RWPE2 (cell line): Measurements from ENCODE around the gene CEP20.
"Not testable (repeated sequence)": the region's sequence is repeated elsewhere in the genome, so short reads cannot be mapped to it uniquely, and the experiment has no call there.

Experiments
- ATAC-seq: fragments of 200-7000 bp; cut with Tn5 transposase; 3 replicates; pipeline ENCODE4 v1.9.1; 2021; ENCODE audit warnings: low read depth
- DNase-seq: peaks from one replicate; pipeline ENCODE4 v3.0.0-alpha.2; 2020; ENCODE audit warnings: low spot score
- H3K27ac ChIP-seq: fragments of 450-650 bp; 2 replicates; pipeline ENCODE4 v1.5.1; 2017; ENCODE audit warnings: mild to moderate bottlenecking; ENCODE audit not compliant: poor library complexity, severe bottlenecking
- H3K27me3 ChIP-seq: fragments of 250-450 bp; sonication (Bioruptor Pico); 2 replicates; pipeline ENCODE4 v1.5.1; 2021; ENCODE audit warnings: mild to moderate bottlenecking, moderate library complexity; ENCODE audit not compliant: insufficient read depth, poor library complexity, severe bottlenecking
- H3K36me3 ChIP-seq: fragments of 250-450 bp; sonication (Bioruptor Pico); 2 replicates; pipeline ENCODE4 v1.5.1; 2020; ENCODE audit warnings: low read depth, mild to moderate bottlenecking, moderate library complexity
- H3K4me1 ChIP-seq: fragments of 250-450 bp; sonication (Bioruptor Pico); 2 replicates; pipeline ENCODE4 v1.5.1; 2021; ENCODE audit warnings: mild to moderate bottlenecking, moderate library complexity; ENCODE audit not compliant: insufficient read depth, poor library complexity, severe bottlenecking
- H3K4me3 ChIP-seq: fragments of 250-450 bp; sonication (Bioruptor Pico); 2 replicates; pipeline ENCODE4 v1.5.1; 2021; ENCODE audit warnings: mild to moderate bottlenecking, moderate library complexity; ENCODE audit not compliant: severe bottlenecking
- H3K9me3 ChIP-seq: fragments of 250-450 bp; sonication (Bioruptor Pico); 2 replicates; pipeline ENCODE4 v1.5.1; 2021; ENCODE audit warnings: mild to moderate bottlenecking, moderate library complexity; ENCODE audit not compliant: severe bottlenecking
- CTCF ChIP-seq: fragments of 450-650 bp; IDR thresholded peaks from one replicate; pipeline ENCODE4 v1.5.1; 2017; ENCODE audit warnings: mild to moderate bottlenecking, moderate library complexity; ENCODE audit not compliant: poor library complexity, severe bottlenecking

CEP20 gene

DNA sequence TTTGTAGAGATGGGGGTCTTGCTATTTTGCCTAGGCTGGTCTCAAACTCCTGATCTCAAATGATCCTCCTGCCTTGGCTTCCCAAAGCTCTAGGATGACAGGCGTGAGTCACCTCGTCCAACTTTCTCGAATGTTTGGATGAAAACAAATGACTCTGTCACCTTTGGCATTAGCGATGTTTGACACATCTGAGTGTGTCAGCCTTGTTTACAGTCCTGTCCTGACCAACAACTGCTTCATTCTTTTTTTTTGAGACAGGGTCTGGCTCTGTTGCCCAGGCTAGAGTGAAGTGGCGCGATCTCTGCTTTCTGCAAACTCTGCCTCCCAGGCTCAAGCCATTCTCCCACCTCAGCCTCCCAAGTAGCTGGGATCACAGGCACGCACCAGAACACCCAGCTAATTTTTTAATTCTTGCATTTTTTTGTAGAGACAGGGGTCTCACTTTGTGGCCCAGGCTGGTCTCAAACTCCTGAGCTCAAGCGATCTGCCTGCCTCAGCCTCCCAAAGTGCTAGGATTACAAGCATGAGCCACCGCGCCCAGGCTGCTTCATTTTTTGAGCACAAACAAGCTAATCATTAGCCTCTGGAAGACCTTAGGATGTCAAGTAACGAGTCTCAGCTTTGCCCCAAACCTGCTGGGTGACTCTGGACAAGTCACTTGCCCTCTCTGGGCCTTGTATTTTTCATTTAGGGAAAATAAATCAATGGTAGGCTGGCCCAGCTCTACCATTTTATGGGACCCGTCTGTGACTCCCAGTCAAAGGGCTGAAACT is 39.0 kb downstream of the CEP20 start:
- Histone ChIP-seq H3K36me3 (no peaks in the 10 kb centered on the region), H3K9me3 (no peaks in the 10 kb centered on the region), H3K27me3 (peaks cover 2% of the 10 kb centered on the region), H3K4me3 (no peak overlapping the region), H3K4me1 (no peaks in the 10 kb centered on the region), H3K27ac (no peak overlapping the region)
- TF ChIP-seq CTCF, result no peak
- ATAC-seq, result no peak
- DNase-seq, result no peak

DNA sequence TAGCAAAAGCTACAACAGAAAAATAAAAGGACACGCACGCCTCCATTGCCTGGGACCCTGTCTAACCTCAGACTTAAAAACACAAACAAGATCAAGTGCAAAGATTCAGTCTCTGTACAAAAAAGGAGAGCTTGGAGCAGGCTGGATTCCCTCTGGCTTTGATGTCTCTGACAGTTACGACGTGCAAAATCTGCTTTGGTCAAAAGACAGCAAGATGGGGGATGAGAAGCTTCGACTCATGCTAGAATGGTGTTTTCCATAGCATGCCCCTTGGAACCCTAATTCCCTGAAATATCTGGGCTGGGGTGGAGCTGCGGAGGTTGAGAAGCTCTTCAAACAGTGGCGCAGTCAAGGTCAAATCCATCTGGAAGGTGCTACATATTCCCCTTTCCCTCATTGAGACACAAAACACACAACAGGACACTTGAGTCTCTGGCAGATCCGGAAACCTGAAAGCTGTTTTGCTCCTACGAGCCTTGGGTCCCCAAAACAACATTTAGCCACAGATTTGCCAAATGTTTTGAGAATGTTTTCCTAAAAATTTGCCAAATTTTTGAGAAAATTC is 40.7 kb downstream of the CEP20 start:
- Histone ChIP-seq H3K9me3 (no peaks in the 10 kb centered on the region), H3K4me3 (no peak overlapping the region), H3K27me3 (no peaks in the 10 kb centered on the region), H3K27ac (no peak overlapping the region), H3K4me1 (no peaks in the 10 kb centered on the region), H3K36me3 (no peaks in the 10 kb centered on the region)
- TF ChIP-seq CTCF, result no peak
- ATAC-seq, result no peak
- no peak for DNase-seq

GRCh38 chr16:15846510-15846909 is 41.9 kb downstream of the CEP20 start:
- no peaks in the 10 kb centered on the region for H3K27me3 ChIP-seq
- ATAC-seq (no peak), DNase-seq (no peak)
- H3K9me3 ChIP-seq, result no peaks in the 10 kb centered on the region
- no peak overlapping the region for H3K27ac ChIP-seq
- no peak for TF ChIP-seq CTCF
- H3K4me1 ChIP-seq, result no peaks in the 10 kb centered on the region
- no peaks in the 10 kb centered on the region for H3K36me3 ChIP-seq
- H3K4me3 ChIP-seq, result no peak overlapping the region

- H3K9me3 ChIP-seq, result no peaks in the 10 kb centered on the region
- ATAC-seq, result no peak
Measured at GRCh38 chr16:15843635-15844279, 44.6 kb downstream of the CEP20 start.

GRCh38 chr16:15839204-15839603 is 49.2 kb downstream of the CEP20 start:
- H3K9me3 ChIP-seq, H3K36me3 ChIP-seq, ATAC-seq, H3K4me1 ChIP-seq, H3K27me3 ChIP-seq, H3K27ac ChIP-seq, DNase-seq, H3K4me3 ChIP-seq: not testable (repeated sequence)

More at GRCh38 chr16:15843635-15844279, 44.6 kb downstream of the CEP20 start:
- no peak for DNase-seq
- no peaks in the 10 kb centered on the region for H3K36me3 ChIP-seq
- no peak for TF ChIP-seq CTCF
- H3K27me3 ChIP-seq, result no peaks in the 10 kb centered on the region
- H3K27ac ChIP-seq, result no peak overlapping the region
- no peaks in the 10 kb centered on the region for H3K4me1 ChIP-seq
- H3K4me3 ChIP-seq, result no peak overlapping the region
